ENCODE data around the gene STPG2. TPM values are rescaled to one million over a fixed set of nuclear protein-coding genes. Genes with fewer than 3 reads are reported as not detected.

Gene STPG2
- total RNA-seq, 1 experiment from 2014 or later, result 0.20 TPM

- Histone ChIP-seq H3K56ac (ENCODE audit: insufficient read length, low read depth, low read length) (no peak overlapping the region), H2BK5ac (ENCODE audit: insufficient read length, low read length) (no peak overlapping the region), H3K14ac (ENCODE audit: insufficient read depth, low read length) (no peak overlapping the region), H4K5ac (ENCODE audit: insufficient read length, low read depth, low read length) (no peak overlapping the region), H3K27ac (ENCODE audit: insufficient read length, low read depth, low read length) (no peak overlapping the region), H3K4ac (ENCODE audit: low read depth, low read length) (no peak overlapping the region), H4K8ac (replicated peaks; ENCODE audit: insufficient read length, low read depth, low read length) (no peak overlapping the region), H3K4me1 (ENCODE audit: insufficient read depth, low read length) (no peaks in the 10 kb centered on the region; the same call in 1 of the 2 replicates), H3K23ac (ENCODE audit: insufficient read length, low read depth, low read length) (no peak overlapping the region), H3K79me1 (ENCODE audit: insufficient read depth, low read depth, low read length, poor library complexity, severe bottlenecking) (no peaks in the 10 kb centered on the region), H2BK12ac (ENCODE audit: insufficient read length, low read depth, low read length) (no peak overlapping the region), H3K18ac (ENCODE audit: insufficient read length, low read depth, low read length) (no peak overlapping the region), H3K9me3 (ENCODE audit: control insufficient read depth, low read depth, low read length) (no peaks in the 10 kb centered on the region), H3K4me2 (ENCODE audit: insufficient read depth, insufficient read length, low read length) (no peak overlapping the region), H4K20me1 (ENCODE audit: control insufficient read depth, insufficient read depth, insufficient read length) (no peaks in the 10 kb centered on the region), H3K27me3 (ENCODE audit: insufficient read depth, low read length) (no peaks in the 10 kb centered on the region), H2AFZ (ENCODE audit: low read length) (no peak overlapping the region), H3T11ph (ENCODE audit: low read length) (no peak overlapping the region), H4K91ac (ENCODE audit: insufficient read length, low read depth, low read length) (no peak overlapping the region), H2BK20ac (ENCODE audit: low read depth, low read length, poor library complexity, severe bottlenecking) (no peak overlapping the region), H2BK120ac (ENCODE audit: low read depth, low read length, poor library complexity, severe bottlenecking) (no peak overlapping the region), H3K23me2 (ENCODE audit: insufficient read length, low read depth, low read length, poor library complexity, severe bottlenecking) (no peaks in the 10 kb centered on the region), H2BK15ac (ENCODE audit: low read depth, low read length) (no peak overlapping the region), H3K79me2 (ENCODE audit: insufficient read depth, low read length) (no peaks in the 10 kb centered on the region), H3K9ac (ENCODE audit: extremely low read depth, insufficient read length, low read length) (no peak overlapping the region), H2AK5ac (ENCODE audit: insufficient read length, low read length) (no peak overlapping the region)
- no peak overlapping the region for H3K4me3 Mint-ChIP-seq
- no peak overlapping the region for H3K27ac Mint-ChIP-seq
- peaks cover 5 to 6% of the 10 kb centered on the region in 2 experiments for H3K4me1 Mint-ChIP-seq
- no CpG with 5 or more reads among the region's 14 CpGs for WGBS (ENCODE audit: extremely low coverage, insufficient read length, low lambda C conversion rate)
- no peaks in the 10 kb centered on the region; the same call in none of the 2 replicates for H3K27me3 Mint-ChIP-seq (ENCODE audit: low read depth)
- DNase-seq, result peak; percentile 52
- TF ChIP-seq CTCF (conservative IDR thresholded peaks at IDR 0.05), result no peak; the same call in 2 of the 3 replicates
- no peaks in the 10 kb centered on the region; a peak in 2 of 7 replicates for H3K36me3 Mint-ChIP-seq (ENCODE audit: insufficient read depth in 1 of 3, low read depth in 3 of 3)
- H3K9me3 Mint-ChIP-seq, result 0 out of 5 replicates have a peak, but pooled peaks cover 0 to 2% of the 10 kb centered on the region in 2 experiments
Measured at GRCh38 chr4:97911236-97911906, 231.9 kb downstream of the STPG2 start.

Data from H9 (cell line).